Measurements from ENCODE around the gene CCL28. TPM values are rescaled to one million over a fixed set of nuclear protein-coding genes. Genes with fewer than 3 reads are reported as not detected.

CCL28 gene
- total RNA-seq, 1 experiment from 2014 or later = not detected

GRCh38 chr5:43427306-43427705, 15.1 kb upstream of the CCL28 start:
- Histone ChIP-seq H3K14ac (ENCODE audit: insufficient read depth, low read length) (no peak overlapping the region), H3K23me2 (ENCODE audit: insufficient read length, low read depth, low read length, poor library complexity, severe bottlenecking) (no peaks in the 10 kb centered on the region), H3K9me3 (ENCODE audit: control insufficient read depth, low read depth, low read length) (no peaks in the 10 kb centered on the region), H3K27ac (ENCODE audit: insufficient read length, low read depth, low read length) (no peak overlapping the region), H3K4me1 (ENCODE audit: insufficient read depth, low read length) (no peaks in the 10 kb centered on the region; the same call in 1 of the 2 replicates), H4K5ac (ENCODE audit: insufficient read length, low read depth, low read length) (no peak overlapping the region), H3K56ac (ENCODE audit: insufficient read length, low read depth, low read length) (no peak overlapping the region), H3T11ph (ENCODE audit: low read length) (no peak overlapping the region), H3K23ac (ENCODE audit: insufficient read length, low read depth, low read length) (no peak overlapping the region), H2BK15ac (ENCODE audit: low read depth, low read length) (no peak overlapping the region), H2BK20ac (ENCODE audit: low read depth, low read length, poor library complexity, severe bottlenecking) (no peak overlapping the region), H3K27me3 (ENCODE audit: insufficient read depth, low read length) (no peaks in the 10 kb centered on the region), H4K20me1 (ENCODE audit: control insufficient read depth, insufficient read depth, insufficient read length) (no peaks in the 10 kb centered on the region), H2AK5ac (ENCODE audit: insufficient read length, low read length) (no peak overlapping the region), H3K79me1 (ENCODE audit: insufficient read depth, low read depth, low read length, poor library complexity, severe bottlenecking) (no peaks in the 10 kb centered on the region), H3K79me2 (ENCODE audit: insufficient read depth, low read length) (no peaks in the 10 kb centered on the region), H3K18ac (ENCODE audit: insufficient read length, low read depth, low read length) (no peak overlapping the region), H3K4me2 (ENCODE audit: insufficient read depth, insufficient read length, low read length) (no peak overlapping the region), H4K8ac (replicated peaks; ENCODE audit: insufficient read length, low read depth, low read length) (no peak overlapping the region), H3K4ac (ENCODE audit: low read depth, low read length) (no peak overlapping the region), H4K91ac (ENCODE audit: insufficient read length, low read depth, low read length) (no peak overlapping the region), H2BK120ac (ENCODE audit: low read depth, low read length, poor library complexity, severe bottlenecking) (no peak overlapping the region), H2BK12ac (ENCODE audit: insufficient read length, low read depth, low read length) (no peak overlapping the region), H2BK5ac (ENCODE audit: insufficient read length, low read length) (no peak overlapping the region), H2AFZ (ENCODE audit: low read length) (no peak overlapping the region), H3K9ac (ENCODE audit: extremely low read depth, insufficient read length, low read length) (no peak overlapping the region)
- Mint-ChIP-seq H3K27ac (no peak overlapping the region), H3K36me3 (ENCODE audit: insufficient read depth in 1 of 3, low read depth in 3 of 3) (peaks cover 0 to 3% (median 1%) of the 10 kb centered on the region in 3 experiments; a peak in 2 of 7 replicates), H3K4me3 (no peak overlapping the region), H3K27me3 (ENCODE audit: low read depth) (no peaks in the 10 kb centered on the region), H3K4me1 (peaks cover 2 to 4% of the 10 kb centered on the region in 2 experiments; a peak in 3 of 4 replicates), H3K9me3 (peaks cover 0 to 6% of the 10 kb centered on the region in 2 experiments; a peak in 4 of 5 replicates)
- no CpG with 5 or more reads among the region's 4 CpGs for WGBS (ENCODE audit: extremely low coverage, insufficient read length, low lambda C conversion rate)
- no peak for TF ChIP-seq CTCF (conservative IDR thresholded peaks at IDR 0.05)
- no peak for DNase-seq

All from H9 (cell line).